ENCODE data around the gene ANKRD40.

ANKRD40 gene

DNA sequence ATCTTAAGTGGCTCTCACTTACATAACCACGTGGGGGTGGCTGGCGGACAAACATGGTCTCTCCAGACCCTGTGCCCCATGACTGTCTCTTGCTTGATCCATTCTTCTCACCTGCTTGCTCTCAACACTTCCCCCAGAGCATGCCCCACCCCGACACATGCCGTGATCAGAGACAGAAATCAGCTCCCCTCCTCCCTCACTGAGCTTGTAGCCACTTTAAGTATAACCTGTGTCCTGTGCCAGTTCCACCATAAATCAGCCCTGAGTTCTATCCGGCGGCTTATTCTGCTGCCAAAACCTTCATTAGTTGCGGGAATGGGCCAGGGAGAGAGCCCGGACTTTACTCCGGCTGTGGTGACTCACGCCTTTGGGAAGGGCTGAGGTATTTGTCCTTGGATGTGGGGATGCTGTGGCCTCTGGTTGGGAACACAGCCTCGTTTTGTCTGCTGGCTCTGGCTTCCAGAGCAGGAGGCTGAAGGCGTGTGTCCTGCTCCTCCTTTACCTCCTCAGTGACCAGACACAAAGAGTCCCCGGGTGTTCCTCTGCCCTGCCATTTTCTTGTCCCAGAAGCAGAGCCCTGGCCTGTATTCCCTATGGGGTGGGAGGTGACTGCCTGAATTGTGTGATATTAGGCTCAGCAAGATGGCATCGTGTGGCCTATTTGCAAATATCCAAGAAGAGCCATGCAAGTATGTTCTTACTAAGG, 21.1 kb downstream of the ANKRD40 start:
- Histone ChIP-seq H3F3A (ENCODE audit: insufficient read depth) (no peaks in the 10 kb centered on the region), H3K9ac (ENCODE audit: low read length) (no peak overlapping the region), H3K36me3 (ENCODE audit: low read length) (no peaks in the 10 kb centered on the region), H3K4me2 (ENCODE audit: low read depth, low read length, poor library complexity, severe bottlenecking) (no peak overlapping the region), H3K4me3 (ENCODE audit: insufficient read depth, low read length, poor library complexity, severe bottlenecking) (no peak overlapping the region), H3K9me3 (ENCODE audit: insufficient read depth, low read length) (no peaks in the 10 kb centered on the region), H2AFZ (ENCODE audit: low read depth, low read length, severe bottlenecking) (no peak overlapping the region), H3K27me3 (ENCODE audit: low read length) (no peaks in the 10 kb centered on the region), H3K27ac (ENCODE audit: low read depth, low read length) (no peak overlapping the region), H4K20me1 (ENCODE audit: low read depth, low read length) (no peaks in the 10 kb centered on the region), H3K9me2 (replicated peaks; ENCODE audit: insufficient read depth, low read length) (no peaks in the 10 kb centered on the region), H3K79me2 (ENCODE audit: insufficient read depth, low read length) (no peaks in the 10 kb centered on the region)
- TF ChIP-seq EZH2phosphoT487 (conservative IDR thresholded peaks at IDR 0.05; ENCODE audit: low read length), result no peak

GRCh38 chr17:50685691-50686493, 21.8 kb downstream of the ANKRD40 start:
- H3K9ac ChIP-seq (ENCODE audit: low read length), result no peak overlapping the region
- H3F3A ChIP-seq (ENCODE audit: insufficient read depth), result no peaks in the 10 kb centered on the region
- no peaks in the 10 kb centered on the region for H4K20me1 ChIP-seq (ENCODE audit: low read depth, low read length)
- no peak overlapping the region for H3K4me2 ChIP-seq (ENCODE audit: low read depth, low read length, poor library complexity, severe bottlenecking)
- H3K27me3 ChIP-seq (ENCODE audit: low read length), result no peaks in the 10 kb centered on the region
- H3K36me3 ChIP-seq (ENCODE audit: low read length), result no peaks in the 10 kb centered on the region
- no peak overlapping the region for H3K27ac ChIP-seq (ENCODE audit: low read depth, low read length)
- no peaks in the 10 kb centered on the region for H3K9me2 ChIP-seq (replicated peaks; ENCODE audit: insufficient read depth, low read length)
- H3K4me3 ChIP-seq (ENCODE audit: insufficient read depth, low read length, poor library complexity, severe bottlenecking), result no peak overlapping the region
- no peaks in the 10 kb centered on the region for H3K9me3 ChIP-seq (ENCODE audit: insufficient read depth, low read length)
- no peak for TF ChIP-seq EZH2phosphoT487 (conservative IDR thresholded peaks at IDR 0.05; ENCODE audit: low read length)
- TF ChIP-seq, protein P1, sequence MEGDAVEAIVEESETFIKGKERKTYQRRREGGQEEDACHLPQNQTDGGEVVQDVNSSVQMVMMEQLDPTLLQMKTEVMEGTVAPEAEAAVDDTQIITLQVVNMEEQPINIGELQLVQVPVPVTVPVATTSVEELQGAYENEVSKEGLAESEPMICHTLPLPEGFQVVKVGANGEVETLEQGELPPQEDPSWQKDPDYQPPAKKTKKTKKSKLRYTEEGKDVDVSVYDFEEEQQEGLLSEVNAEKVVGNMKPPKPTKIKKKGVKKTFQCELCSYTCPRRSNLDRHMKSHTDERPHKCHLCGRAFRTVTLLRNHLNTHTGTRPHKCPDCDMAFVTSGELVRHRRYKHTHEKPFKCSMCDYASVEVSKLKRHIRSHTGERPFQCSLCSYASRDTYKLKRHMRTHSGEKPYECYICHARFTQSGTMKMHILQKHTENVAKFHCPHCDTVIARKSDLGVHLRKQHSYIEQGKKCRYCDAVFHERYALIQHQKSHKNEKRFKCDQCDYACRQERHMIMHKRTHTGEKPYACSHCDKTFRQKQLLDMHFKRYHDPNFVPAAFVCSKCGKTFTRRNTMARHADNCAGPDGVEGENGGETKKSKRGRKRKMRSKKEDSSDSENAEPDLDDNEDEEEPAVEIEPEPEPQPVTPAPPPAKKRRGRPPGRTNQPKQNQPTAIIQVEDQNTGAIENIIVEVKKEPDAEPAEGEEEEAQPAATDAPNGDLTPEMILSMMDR (IDR thresholded peaks at IDR 0.05; ENCODE audit: insufficient read depth, low read length, poor library complexity, severe bottlenecking), result no peak
- no peak overlapping the region for H2AFZ ChIP-seq (ENCODE audit: low read depth, low read length, severe bottlenecking)
- H3K79me2 ChIP-seq (ENCODE audit: insufficient read depth, low read length), result no peaks in the 10 kb centered on the region

DNA sequence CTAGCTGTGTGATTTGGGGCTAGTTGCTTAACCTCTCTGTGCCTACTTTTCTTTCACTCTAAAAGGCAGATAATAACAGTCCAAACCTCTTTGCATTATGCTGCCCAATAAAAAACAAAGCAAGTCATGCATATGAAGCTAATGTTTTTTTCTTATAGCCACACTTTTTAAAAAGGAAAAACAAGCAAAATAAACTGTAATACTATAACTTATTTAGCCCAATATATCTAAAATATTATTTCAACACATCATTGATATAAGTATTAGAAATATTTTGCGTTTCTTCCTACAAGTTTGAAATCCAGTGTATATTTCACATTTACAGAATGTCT, 22.4 kb downstream of the ANKRD40 start:
- no peaks in the 10 kb centered on the region for H3F3A ChIP-seq (ENCODE audit: insufficient read depth)
- no peak overlapping the region for H3K27ac ChIP-seq (ENCODE audit: low read depth, low read length)
- H3K9ac ChIP-seq (ENCODE audit: low read length), result no peak overlapping the region
- H3K9me3 ChIP-seq (ENCODE audit: insufficient read depth, low read length), result no peaks in the 10 kb centered on the region
- no peaks in the 10 kb centered on the region for H4K20me1 ChIP-seq (ENCODE audit: low read depth, low read length)
- no peak overlapping the region for H3K4me2 ChIP-seq (ENCODE audit: low read depth, low read length, poor library complexity, severe bottlenecking)
- no peaks in the 10 kb centered on the region for H3K36me3 ChIP-seq (ENCODE audit: low read length)
- no peaks in the 10 kb centered on the region for H3K9me2 ChIP-seq (replicated peaks; ENCODE audit: insufficient read depth, low read length)
- TF ChIP-seq EZH2phosphoT487 (conservative IDR thresholded peaks at IDR 0.05; ENCODE audit: low read length), result no peak
- no peaks in the 10 kb centered on the region for H3K27me3 ChIP-seq (ENCODE audit: low read length)
- H3K4me3 ChIP-seq (ENCODE audit: insufficient read depth, low read length, poor library complexity, severe bottlenecking), result no peak overlapping the region
- H3K79me2 ChIP-seq (ENCODE audit: insufficient read depth, low read length), result no peaks in the 10 kb centered on the region
- H2AFZ ChIP-seq (ENCODE audit: low read depth, low read length, severe bottlenecking), result no peak overlapping the region

- no peak overlapping the region for H3K4me3 ChIP-seq (ENCODE audit: insufficient read depth, low read length, poor library complexity, severe bottlenecking)
- no peaks in the 10 kb centered on the region for H3K79me2 ChIP-seq (ENCODE audit: insufficient read depth, low read length)
- H3K9me3 ChIP-seq (ENCODE audit: insufficient read depth, low read length), result no peaks in the 10 kb centered on the region
- no peak overlapping the region for H3K4me2 ChIP-seq (ENCODE audit: low read depth, low read length, poor library complexity, severe bottlenecking)
- H3K27me3 ChIP-seq (ENCODE audit: low read length), result no peaks in the 10 kb centered on the region
- no peaks in the 10 kb centered on the region for H3K36me3 ChIP-seq (ENCODE audit: low read length)
- H3K9me2 ChIP-seq (replicated peaks; ENCODE audit: insufficient read depth, low read length), result no peaks in the 10 kb centered on the region
- no peak overlapping the region for H3K27ac ChIP-seq (ENCODE audit: low read depth, low read length)
- TF ChIP-seq, protein P1 (IDR thresholded peaks at IDR 0.05; ENCODE audit: insufficient read depth, low read length, poor library complexity, severe bottlenecking), result no peak
- no peak for TF ChIP-seq EZH2phosphoT487 (conservative IDR thresholded peaks at IDR 0.05; ENCODE audit: low read length)
- H3F3A ChIP-seq (ENCODE audit: insufficient read depth), result no peaks in the 10 kb centered on the region
- no peak overlapping the region for H3K9ac ChIP-seq (ENCODE audit: low read length)
- no peaks in the 10 kb centered on the region for H4K20me1 ChIP-seq (ENCODE audit: low read depth, low read length)
- no peak overlapping the region for H2AFZ ChIP-seq (ENCODE audit: low read depth, low read length, severe bottlenecking)
Observed at GRCh38 chr17:50684612-50685333, 22.9 kb downstream of the ANKRD40 start.

Data from SU-DHL-6 (cell line).